Type B pancreatic cell (in vitro differentiated cells): Measurements from ENCODE around the gene ZNF91. TPM values are rescaled to one million over a fixed set of nuclear protein-coding genes. Genes with fewer than 3 reads are reported as not detected.

Experiments
- DNase-seq: peaks from one replicate; pipeline ENCODE4 v3.0.0; 2021; ENCODE audit warnings: mixed read lengths; ENCODE audit not compliant: unreplicated experiment; ENCODE audit errors: extremely low spot score
- H3K27ac Mint-ChIP-seq: 2 replicates; pipeline ENCODE4 v1.8.0; 2021; ENCODE audit warnings: mild to moderate bottlenecking, mixed read lengths
- H3K27me3 Mint-ChIP-seq: 2 replicates; pipeline ENCODE4 v1.8.0; 2021; ENCODE audit warnings: mixed read lengths
- H3K36me3 Mint-ChIP-seq: 2 replicates; pipeline ENCODE4 v1.8.0; 2021; ENCODE audit warnings: mixed read lengths
- H3K4me1 Mint-ChIP-seq: one replicate; pipeline ENCODE4 v1.8.0; 2021; ENCODE audit warnings: mixed read lengths; ENCODE audit not compliant: unreplicated experiment
- H3K4me3 Mint-ChIP-seq: 2 replicates; pipeline ENCODE4 v1.8.0; 2021; ENCODE audit warnings: mild to moderate bottlenecking, mixed read lengths
- H3K9me3 Mint-ChIP-seq: 2 replicates; pipeline ENCODE4 v1.8.0; 2021; ENCODE audit warnings: mixed read lengths
- long read RNA-seq: library from polyadenylated mRNA; unstranded; transcript quantifications from one replicate; pipeline ENCODE4 v2.0.0, GENCODE V29; 2020
- total RNA-seq: library from RNA; stranded (reverse); gene quantifications from 2 replicates; pipeline ENCODE4 v1.2.1, GENCODE V29; 2021; ENCODE audit warnings: low replicate concordance
- TF ChIP-seq, protein P1 (sequence below): fragments of 200-600 bp; sonication (generic); conservative IDR thresholded peaks from 2 replicates; pipeline ENCODE4 v1.5.0; 2021; ENCODE audit warnings: antibody characterized with exemption, mild to moderate bottlenecking

ZNF91 gene
- 89.6 and 110 TPM in 2 replicates for total RNA-seq
- long read RNA-seq, full-length matches to known transcripts, result 24 of 51 reads
- long read RNA-seq, partial matches to known transcripts, result 1 of 51 reads
- long read RNA-seq, other reads (novel, unspliced or antisense), result 26 of 51 reads

- no peaks in the 10 kb centered on the region for H3K27me3 Mint-ChIP-seq
Measured at GRCh38 chr19:23395041-23395721, at the start of gene ZNF91. TSS of gene ZNF91 (minus strand) at chr19:23395471. CDS start at chr19:23395354, 117 bp downstream.

DNA sequence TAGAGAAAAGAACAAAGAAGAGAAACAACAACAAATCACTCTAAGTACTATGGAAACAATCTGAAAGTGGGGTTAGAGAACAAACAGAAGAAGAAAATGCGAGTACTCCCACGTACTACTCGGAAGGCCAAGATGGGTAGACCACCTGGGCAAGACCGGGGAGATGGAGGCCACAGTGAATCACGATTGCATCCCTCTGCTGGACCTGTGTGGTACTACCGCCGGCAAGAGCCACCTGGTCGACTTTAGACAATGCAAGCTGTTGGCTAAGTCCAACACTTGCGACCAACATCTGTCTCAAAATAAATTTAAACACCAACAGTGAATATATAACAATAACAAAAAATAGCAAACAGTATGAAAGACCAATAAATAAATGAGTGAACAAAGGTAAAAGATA is 45.5 kb upstream of the ZNF91 start:
- Mint-ChIP-seq H3K4me3 (no peak overlapping the region), H3K36me3 (no peaks in the 10 kb centered on the region), H3K27me3 (no peaks in the 10 kb centered on the region), H3K27ac (no peak overlapping the region), H3K4me1 (no peaks in the 10 kb centered on the region), H3K9me3 (peaks cover 28% of the 10 kb centered on the region)
- TF ChIP-seq, protein P1, sequence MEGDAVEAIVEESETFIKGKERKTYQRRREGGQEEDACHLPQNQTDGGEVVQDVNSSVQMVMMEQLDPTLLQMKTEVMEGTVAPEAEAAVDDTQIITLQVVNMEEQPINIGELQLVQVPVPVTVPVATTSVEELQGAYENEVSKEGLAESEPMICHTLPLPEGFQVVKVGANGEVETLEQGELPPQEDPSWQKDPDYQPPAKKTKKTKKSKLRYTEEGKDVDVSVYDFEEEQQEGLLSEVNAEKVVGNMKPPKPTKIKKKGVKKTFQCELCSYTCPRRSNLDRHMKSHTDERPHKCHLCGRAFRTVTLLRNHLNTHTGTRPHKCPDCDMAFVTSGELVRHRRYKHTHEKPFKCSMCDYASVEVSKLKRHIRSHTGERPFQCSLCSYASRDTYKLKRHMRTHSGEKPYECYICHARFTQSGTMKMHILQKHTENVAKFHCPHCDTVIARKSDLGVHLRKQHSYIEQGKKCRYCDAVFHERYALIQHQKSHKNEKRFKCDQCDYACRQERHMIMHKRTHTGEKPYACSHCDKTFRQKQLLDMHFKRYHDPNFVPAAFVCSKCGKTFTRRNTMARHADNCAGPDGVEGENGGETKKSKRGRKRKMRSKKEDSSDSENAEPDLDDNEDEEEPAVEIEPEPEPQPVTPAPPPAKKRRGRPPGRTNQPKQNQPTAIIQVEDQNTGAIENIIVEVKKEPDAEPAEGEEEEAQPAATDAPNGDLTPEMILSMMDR, result peak; percentile 63
- DNase-seq, result no peak

More at GRCh38 chr19:23395041-23395721, at the start of gene ZNF91:
- TF ChIP-seq, protein P1, result no peak
- DNase-seq, result peak; percentile 91
- H3K36me3 Mint-ChIP-seq, result peaks cover 32% of the 10 kb centered on the region
- H3K9me3 Mint-ChIP-seq, result peaks cover 8% of the 10 kb centered on the region
- H3K4me1 Mint-ChIP-seq, result peaks cover 3% of the 10 kb centered on the region
- peak within 1 kb of the TSS; percentile 99 for H3K27ac Mint-ChIP-seq
- peak within 1 kb of the TSS; percentile 99 for H3K4me3 Mint-ChIP-seq

DNA sequence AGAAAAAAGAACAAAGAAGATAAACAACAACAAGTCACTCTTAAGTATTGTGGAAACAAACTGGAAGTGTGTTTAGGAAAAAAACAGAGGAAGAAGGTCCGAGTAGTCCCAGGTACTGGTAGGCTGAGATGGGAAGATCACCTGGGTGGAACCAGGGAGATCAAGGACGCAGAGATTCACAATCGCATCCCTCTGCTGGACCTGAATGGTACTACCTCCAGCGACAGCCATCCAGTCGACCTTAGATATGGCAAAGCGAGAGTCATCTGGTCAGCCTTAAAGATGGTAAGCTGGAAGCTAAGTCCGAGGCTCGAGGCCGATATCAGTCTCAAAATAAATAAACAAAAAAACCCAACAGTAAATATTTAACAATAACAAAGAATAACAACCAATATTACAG is 44.9 kb upstream of the ZNF91 start:
- Mint-ChIP-seq H3K9me3 (peaks cover 28% of the 10 kb centered on the region), H3K27ac (no peak overlapping the region), H3K36me3 (no peaks in the 10 kb centered on the region), H3K27me3 (no peaks in the 10 kb centered on the region), H3K4me3 (no peak overlapping the region), H3K4me1 (no peaks in the 10 kb centered on the region)
- no peak for DNase-seq
- TF ChIP-seq, protein P1, result no peak

- Mint-ChIP-seq H3K4me1 (no peaks in the 10 kb centered on the region), H3K4me3 (no peak overlapping the region), H3K27me3 (no peaks in the 10 kb centered on the region), H3K36me3 (no peaks in the 10 kb centered on the region), H3K27ac (no peak overlapping the region), H3K9me3 (peaks cover 24% of the 10 kb centered on the region)
- TF ChIP-seq, protein P1, result peak; percentile 50
- DNase-seq, result no peak
Measured at GRCh38 chr19:23439623-23440022, 44.4 kb upstream of the ZNF91 start.

- Mint-ChIP-seq H3K9me3 (peaks cover 17% of the 10 kb centered on the region), H3K36me3 (no peaks in the 10 kb centered on the region), H3K27ac (no peak overlapping the region), H3K4me3 (no peak overlapping the region), H3K4me1 (no peaks in the 10 kb centered on the region), H3K27me3 (no peaks in the 10 kb centered on the region)
- DNase-seq, result no peak
- TF ChIP-seq, protein P1, result no peak
Measured at GRCh38 chr19:23437901-23438300, 42.6 kb upstream of the ZNF91 start.
